ENCODE data around the gene REPIN1. TPM values are rescaled to one million over a fixed set of nuclear protein-coding genes. Genes with fewer than 3 reads are reported as not detected.

Gene REPIN1
- polyA plus RNA-seq, 1 donor: 135 TPM

DNA sequence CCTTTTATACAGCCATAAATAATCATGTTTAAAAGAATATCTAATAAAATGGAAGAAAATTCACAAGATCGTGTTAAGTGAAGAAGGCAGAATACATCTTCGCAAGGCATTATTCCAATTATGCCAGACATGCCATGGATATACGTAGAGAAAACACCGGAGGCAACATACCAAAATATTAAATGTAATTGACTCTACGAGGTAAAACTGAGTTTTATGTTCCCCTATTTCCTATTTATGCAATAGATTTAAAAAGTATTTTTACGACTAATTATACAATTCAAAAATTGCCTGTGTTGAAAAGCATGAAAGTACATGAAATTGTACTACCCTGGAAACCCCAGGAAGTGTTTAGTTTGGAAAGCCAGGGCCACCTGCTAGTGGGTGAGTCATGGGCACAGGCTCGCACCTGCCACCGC lies 936 bp upstream of the REPIN1 start:
- Histone ChIP-seq H3K4me1 (ENCODE audit: control insufficient read depth, insufficient read depth, low read length) (peaks cover 36% of the 10 kb centered on the region), H3K4me3 (ENCODE audit: low read length) (peak overlapping the region; percentile 61)
- WGBS (ENCODE audit: insufficient coverage, low lambda C conversion rate): 100% methylated on average over 1 of the region's 8 CpGs

DNA sequence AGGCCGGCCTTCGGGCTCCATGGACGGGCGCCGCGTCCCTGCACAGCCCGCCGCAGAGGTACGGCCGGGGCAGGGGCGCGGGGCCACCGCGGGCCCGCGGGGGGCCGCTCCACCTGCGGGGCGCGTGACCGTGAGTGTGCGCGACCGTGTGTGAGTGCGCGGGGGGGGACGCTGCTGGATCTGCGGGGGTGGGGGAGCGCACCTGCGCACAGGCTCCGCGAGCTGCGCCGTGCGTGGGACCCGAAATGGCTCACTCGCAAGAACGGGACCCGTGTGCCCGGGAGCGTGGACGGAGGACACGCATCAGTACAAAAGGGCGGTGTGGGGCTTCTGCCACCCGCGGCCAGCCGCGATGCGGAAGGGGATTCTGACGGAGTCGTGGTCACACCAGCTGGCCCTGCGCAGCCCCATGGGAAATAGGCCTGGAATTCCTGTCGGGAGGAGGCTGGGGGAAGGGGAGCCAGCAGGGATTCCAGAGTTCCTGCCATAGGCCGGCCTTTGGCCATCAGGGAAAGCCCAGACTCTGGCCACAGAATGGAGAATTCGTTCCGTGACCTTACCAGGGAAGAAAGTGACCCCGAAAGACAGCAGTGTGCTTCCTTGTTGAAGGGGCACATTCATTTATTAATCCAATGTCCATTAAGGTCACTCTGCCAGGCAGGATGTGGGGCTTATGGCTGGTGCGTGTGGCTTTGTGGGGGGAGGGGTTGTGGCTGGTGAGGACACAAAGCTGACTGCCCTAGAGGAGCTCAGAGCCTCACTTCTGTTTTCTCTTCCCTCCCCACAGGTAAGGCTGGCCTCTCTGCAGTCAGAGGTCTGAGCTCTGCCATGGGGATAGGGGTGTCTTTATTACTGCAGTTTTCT lies 494 bp downstream of the REPIN1 start:
- no CpG with 5 or more reads among the region's 58 CpGs for WGBS (ENCODE audit: insufficient coverage, low lambda C conversion rate)
- Histone ChIP-seq H3K36me3 (ENCODE audit: control insufficient read depth, insufficient read depth, low read length) (peaks cover 39% of the 10 kb centered on the region), H3K4me1 (ENCODE audit: control insufficient read depth, insufficient read depth, low read length) (peaks cover 49% of the 10 kb centered on the region), H3K9me3 (ENCODE audit: control insufficient read depth, low read depth, low read length) (peaks cover 2% of the 10 kb centered on the region), H3K4me3 (ENCODE audit: low read length) (peak overlapping the region; percentile 82), H3K27me3 (ENCODE audit: control insufficient read depth, insufficient read depth, low read length) (no peaks in the 10 kb centered on the region), H3K27ac (ENCODE audit: low read length) (peak overlapping the region; percentile 94)
- DNase-seq: peak; percentile 59 to 85

More for the DNA sequence above, 936 bp upstream of the REPIN1 start:
- no peaks in the 10 kb centered on the region for H3K27me3 ChIP-seq (ENCODE audit: control insufficient read depth, insufficient read depth, low read length)
- DNase-seq: peak in 1 of 2 donors; percentile 71
- peaks cover 24% of the 10 kb centered on the region for H3K36me3 ChIP-seq (ENCODE audit: control insufficient read depth, insufficient read depth, low read length)
- peak overlapping the region; percentile 88 for H3K27ac ChIP-seq (ENCODE audit: low read length)
- peaks cover 2% of the 10 kb centered on the region for H3K9me3 ChIP-seq (ENCODE audit: control insufficient read depth, low read depth, low read length)

DNA sequence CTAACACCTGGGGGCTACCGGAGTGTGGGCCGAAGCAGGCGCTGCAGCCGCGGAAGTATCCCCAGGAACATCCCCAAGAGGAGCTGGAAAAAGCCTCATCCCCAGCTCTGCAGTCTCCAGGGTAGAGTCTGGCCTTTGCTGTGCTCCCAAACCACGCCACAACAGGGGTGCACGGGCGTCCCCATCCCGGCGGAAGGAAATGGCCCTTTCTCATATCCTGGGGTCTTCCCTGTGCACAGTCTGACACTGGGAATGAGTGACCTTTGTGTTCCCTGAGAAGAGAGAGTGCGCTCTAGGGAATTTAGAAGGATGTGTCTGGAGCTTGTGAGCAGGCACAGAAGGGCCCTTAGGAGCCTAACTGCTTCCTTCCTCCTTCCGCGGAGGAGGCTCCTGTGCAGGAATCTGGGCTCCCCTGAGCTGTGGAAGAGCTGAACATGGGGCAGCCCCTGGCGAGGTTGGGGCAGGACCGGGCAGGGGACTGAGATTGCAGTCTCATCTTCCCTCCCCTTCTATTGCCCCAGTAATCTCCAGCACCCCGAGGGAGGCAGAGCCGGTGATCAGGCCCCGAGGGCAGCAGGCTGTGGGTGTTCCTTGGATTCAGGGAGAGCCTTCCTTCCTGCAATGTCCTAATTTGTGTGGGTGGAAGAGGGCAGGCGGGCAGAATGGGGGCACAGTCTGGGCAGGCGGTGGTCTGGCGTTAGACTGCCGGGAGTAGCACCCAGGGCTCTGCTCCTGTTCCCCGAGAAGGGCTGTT lies 1.3 kb downstream of the REPIN1 start:
- H3K4me1 ChIP-seq (ENCODE audit: control insufficient read depth, insufficient read depth, low read length): peaks cover 55% of the 10 kb centered on the region
- DNase-seq: peak in 1 of 2 donors; percentile 33
- peak overlapping the region; percentile 94 for H3K27ac ChIP-seq (ENCODE audit: low read length)
- H3K27me3 ChIP-seq (ENCODE audit: control insufficient read depth, insufficient read depth, low read length): no peaks in the 10 kb centered on the region
- no CpG with 5 or more reads among the region's 23 CpGs for WGBS (ENCODE audit: insufficient coverage, low lambda C conversion rate)
- peak overlapping the region; percentile 82 for H3K4me3 ChIP-seq (ENCODE audit: low read length)
- H3K36me3 ChIP-seq (ENCODE audit: control insufficient read depth, insufficient read depth, low read length): peaks cover 45% of the 10 kb centered on the region
- H3K9me3 ChIP-seq (ENCODE audit: control insufficient read depth, low read depth, low read length): peaks cover 2% of the 10 kb centered on the region

DNA sequence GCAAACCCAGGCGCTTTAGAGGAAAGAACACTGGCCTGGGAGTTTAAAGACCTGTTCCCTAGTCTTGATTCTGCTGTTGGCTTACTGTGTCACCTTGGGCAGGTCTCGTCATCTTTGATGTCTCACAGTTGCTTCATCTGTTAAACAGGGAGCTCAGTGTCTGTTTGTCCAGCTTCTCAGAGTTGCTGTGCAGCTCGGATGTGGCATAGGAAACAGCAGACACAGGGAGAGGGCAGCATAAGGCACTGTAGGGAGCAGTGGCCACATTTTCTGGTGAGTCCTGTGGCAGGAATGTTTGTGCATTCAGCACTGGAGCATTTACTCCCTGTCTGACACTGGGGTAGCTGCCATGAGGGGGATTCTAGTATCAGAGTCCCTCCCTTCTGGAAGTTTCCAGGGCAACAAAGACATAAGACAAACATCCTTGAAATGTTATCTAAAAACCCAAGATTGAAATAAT lies 2.0 kb downstream of the REPIN1 start:
- no peak for DNase-seq
- peaks cover 47% of the 10 kb centered on the region for H3K36me3 ChIP-seq (ENCODE audit: control insufficient read depth, insufficient read depth, low read length)
- WGBS (ENCODE audit: insufficient coverage, low lambda C conversion rate): no CpG with 5 or more reads among the region's 3 CpGs
- peaks cover 57% of the 10 kb centered on the region for H3K4me1 ChIP-seq (ENCODE audit: control insufficient read depth, insufficient read depth, low read length)
- peak overlapping the region; percentile 82 for H3K4me3 ChIP-seq (ENCODE audit: low read length)
- no peaks in the 10 kb centered on the region for H3K27me3 ChIP-seq (ENCODE audit: control insufficient read depth, insufficient read depth, low read length)
- peak overlapping the region; percentile 94 for H3K27ac ChIP-seq (ENCODE audit: low read length)
- H3K9me3 ChIP-seq (ENCODE audit: control insufficient read depth, low read depth, low read length): peaks cover 2% of the 10 kb centered on the region

DNA sequence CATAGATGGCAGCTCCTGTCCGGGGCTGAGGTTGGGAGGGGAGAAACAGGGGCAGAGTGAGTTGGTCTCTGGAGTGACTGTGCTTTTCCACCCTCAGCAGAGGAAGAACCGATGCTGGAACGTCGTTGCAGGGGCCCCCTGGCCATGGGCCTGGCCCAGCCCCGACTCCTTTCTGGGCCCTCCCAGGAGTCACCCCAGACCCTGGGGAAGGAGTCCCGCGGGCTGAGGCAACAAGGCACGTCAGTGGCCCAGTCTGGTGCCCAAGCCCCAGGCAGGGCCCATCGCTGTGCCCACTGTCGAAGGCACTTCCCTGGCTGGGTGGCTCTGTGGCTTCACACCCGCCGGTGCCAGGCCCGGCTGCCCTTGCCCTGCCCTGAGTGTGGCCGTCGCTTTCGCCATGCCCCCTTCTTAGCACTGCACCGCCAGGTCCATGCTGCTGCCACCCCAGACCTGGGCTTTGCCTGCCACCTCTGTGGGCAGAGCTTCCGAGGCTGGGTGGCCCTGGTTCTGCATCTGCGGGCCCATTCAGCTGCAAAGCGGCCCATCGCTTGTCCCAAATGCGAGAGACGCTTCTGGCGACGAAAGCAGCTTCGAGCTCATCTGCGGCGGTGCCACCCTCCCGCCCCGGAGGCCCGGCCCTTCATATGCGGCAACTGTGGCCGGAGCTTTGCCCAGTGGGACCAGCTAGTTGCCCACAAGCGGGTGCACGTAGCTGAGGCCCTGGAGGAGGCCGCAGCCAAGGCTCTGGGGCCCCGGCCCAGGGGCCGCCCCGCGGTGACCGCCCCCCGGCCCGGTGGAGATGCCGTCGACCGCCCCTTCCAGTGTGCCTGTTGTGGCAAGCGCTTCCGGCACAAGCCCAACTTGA lies 2.7 kb downstream of the REPIN1 start:
- Histone ChIP-seq H3K4me3 (ENCODE audit: low read length) (no peak overlapping the region), H3K36me3 (ENCODE audit: control insufficient read depth, insufficient read depth, low read length) (peaks cover 47% of the 10 kb centered on the region), H3K4me1 (ENCODE audit: control insufficient read depth, insufficient read depth, low read length) (peaks cover 62% of the 10 kb centered on the region), H3K9me3 (ENCODE audit: control insufficient read depth, low read depth, low read length) (peaks cover 2% of the 10 kb centered on the region), H3K27ac (ENCODE audit: low read length) (peak overlapping the region; percentile 94), H3K27me3 (ENCODE audit: control insufficient read depth, insufficient read depth, low read length) (no peaks in the 10 kb centered on the region)
- no CpG with 5 or more reads among the region's 48 CpGs for WGBS (ENCODE audit: insufficient coverage, low lambda C conversion rate)
- no peak for DNase-seq

DNA sequence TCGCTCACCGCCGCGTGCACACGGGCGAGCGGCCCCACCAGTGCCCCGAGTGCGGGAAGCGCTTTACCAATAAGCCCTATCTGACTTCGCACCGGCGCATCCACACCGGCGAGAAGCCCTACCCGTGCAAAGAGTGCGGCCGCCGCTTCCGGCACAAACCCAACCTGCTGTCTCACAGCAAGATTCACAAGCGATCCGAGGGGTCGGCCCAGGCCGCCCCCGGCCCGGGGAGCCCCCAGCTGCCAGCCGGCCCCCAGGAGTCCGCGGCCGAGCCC lies 3.3 kb downstream of the REPIN1 start:
- Histone ChIP-seq H3K27ac (ENCODE audit: low read length) (no peak overlapping the region), H3K27me3 (ENCODE audit: control insufficient read depth, insufficient read depth, low read length) (no peaks in the 10 kb centered on the region), H3K36me3 (ENCODE audit: control insufficient read depth, insufficient read depth, low read length) (peaks cover 47% of the 10 kb centered on the region), H3K9me3 (ENCODE audit: control insufficient read depth, low read depth, low read length) (peaks cover 2% of the 10 kb centered on the region), H3K4me1 (ENCODE audit: control insufficient read depth, insufficient read depth, low read length) (peaks cover 66% of the 10 kb centered on the region), H3K4me3 (ENCODE audit: low read length) (no peak overlapping the region)
- no peak for DNase-seq
- WGBS (ENCODE audit: insufficient coverage, low lambda C conversion rate): no CpG with 5 or more reads among the region's 30 CpGs

DNA sequence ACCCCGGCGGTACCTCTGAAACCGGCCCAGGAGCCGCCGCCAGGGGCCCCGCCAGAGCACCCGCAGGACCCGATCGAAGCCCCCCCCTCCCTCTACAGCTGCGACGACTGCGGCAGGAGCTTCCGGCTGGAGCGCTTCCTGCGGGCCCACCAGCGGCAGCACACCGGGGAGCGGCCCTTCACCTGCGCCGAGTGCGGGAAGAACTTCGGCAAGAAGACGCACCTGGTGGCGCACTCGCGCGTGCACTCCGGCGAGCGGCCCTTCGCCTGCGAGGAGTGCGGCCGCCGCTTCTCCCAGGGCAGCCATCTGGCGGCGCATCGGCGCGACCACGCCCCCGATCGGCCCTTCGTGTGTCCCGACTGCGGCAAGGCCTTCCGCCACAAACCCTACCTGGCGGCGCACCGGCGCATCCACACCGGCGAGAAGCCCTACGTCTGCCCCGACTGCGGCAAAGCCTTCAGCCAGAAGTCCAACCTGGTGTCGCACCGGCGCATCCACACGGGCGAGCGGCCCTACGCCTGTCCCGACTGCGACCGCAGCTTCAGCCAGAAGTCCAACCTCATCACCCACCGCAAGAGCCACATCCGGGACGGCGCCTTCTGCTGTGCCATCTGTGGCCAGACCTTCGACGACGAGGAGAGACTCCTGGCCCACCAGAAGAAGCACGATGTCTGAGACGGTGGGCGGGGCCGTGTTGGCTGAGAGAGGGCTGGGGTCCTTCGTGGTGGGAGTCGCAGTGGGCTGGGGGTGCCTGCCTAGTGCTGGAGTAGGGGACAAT lies 3.8 kb downstream of the REPIN1 start:
- peaks cover 47% of the 10 kb centered on the region for H3K36me3 ChIP-seq (ENCODE audit: control insufficient read depth, insufficient read depth, low read length)
- DNase-seq: no peak
- no peak overlapping the region for H3K27ac ChIP-seq (ENCODE audit: low read length)
- WGBS (ENCODE audit: insufficient coverage, low lambda C conversion rate): no CpG with 5 or more reads among the region's 79 CpGs
- H3K4me3 ChIP-seq (ENCODE audit: low read length): no peak overlapping the region
- peaks cover 2% of the 10 kb centered on the region for H3K9me3 ChIP-seq (ENCODE audit: control insufficient read depth, low read depth, low read length)
- H3K27me3 ChIP-seq (ENCODE audit: control insufficient read depth, insufficient read depth, low read length): no peaks in the 10 kb centered on the region
- H3K4me1 ChIP-seq (ENCODE audit: control insufficient read depth, insufficient read depth, low read length): peaks cover 67% of the 10 kb centered on the region

DNA sequence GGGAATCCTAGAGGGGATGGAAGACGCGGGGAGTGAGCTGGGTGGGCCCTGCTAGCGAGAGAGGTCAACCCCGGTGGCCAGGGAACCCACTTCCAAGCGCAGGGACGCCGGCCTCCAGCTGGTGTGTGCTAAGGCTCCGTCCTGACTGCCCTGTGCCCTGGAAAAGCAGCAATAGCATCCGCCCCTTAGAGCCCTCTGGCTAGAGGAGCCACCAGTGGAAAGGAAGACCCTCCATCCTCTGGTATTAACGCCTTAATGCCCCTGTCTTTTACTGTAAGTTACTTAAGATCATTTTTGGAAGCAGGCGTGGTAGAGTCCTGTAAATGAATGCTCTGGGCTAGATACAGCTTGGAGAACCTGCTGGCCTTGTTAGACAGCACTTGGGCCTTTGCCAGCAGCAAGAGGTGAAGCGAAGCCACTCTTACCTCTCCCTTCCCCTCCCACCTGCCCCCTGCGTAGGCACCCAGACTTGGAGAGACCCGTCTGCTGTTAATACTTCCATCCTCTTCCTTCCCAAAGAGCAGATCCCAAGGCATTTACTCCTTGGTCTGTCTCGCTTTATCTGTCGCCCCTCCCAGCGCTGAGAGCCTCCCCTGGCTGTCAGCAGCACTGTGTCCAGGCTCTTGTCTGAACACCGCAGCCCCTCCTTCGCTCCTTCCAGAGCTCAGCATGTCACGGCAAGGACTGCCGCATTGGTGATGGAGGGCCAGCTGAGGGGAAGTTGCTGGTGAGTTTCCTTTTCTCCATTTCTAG lies 4.6 kb downstream of the REPIN1 start:
- DNase-seq: peak in 1 of 2 donors; percentile 42
- Histone ChIP-seq H3K9me3 (ENCODE audit: control insufficient read depth, low read depth, low read length) (peaks cover 2% of the 10 kb centered on the region), H3K27me3 (ENCODE audit: control insufficient read depth, insufficient read depth, low read length) (no peaks in the 10 kb centered on the region), H3K4me1 (ENCODE audit: control insufficient read depth, insufficient read depth, low read length) (peaks cover 67% of the 10 kb centered on the region), H3K36me3 (ENCODE audit: control insufficient read depth, insufficient read depth, low read length) (peaks cover 47% of the 10 kb centered on the region), H3K4me3 (ENCODE audit: low read length) (no peak overlapping the region), H3K27ac (ENCODE audit: low read length) (peak overlapping the region; percentile 15)
- no CpG with 5 or more reads among the region's 21 CpGs for WGBS (ENCODE audit: insufficient coverage, low lambda C conversion rate)

DNA sequence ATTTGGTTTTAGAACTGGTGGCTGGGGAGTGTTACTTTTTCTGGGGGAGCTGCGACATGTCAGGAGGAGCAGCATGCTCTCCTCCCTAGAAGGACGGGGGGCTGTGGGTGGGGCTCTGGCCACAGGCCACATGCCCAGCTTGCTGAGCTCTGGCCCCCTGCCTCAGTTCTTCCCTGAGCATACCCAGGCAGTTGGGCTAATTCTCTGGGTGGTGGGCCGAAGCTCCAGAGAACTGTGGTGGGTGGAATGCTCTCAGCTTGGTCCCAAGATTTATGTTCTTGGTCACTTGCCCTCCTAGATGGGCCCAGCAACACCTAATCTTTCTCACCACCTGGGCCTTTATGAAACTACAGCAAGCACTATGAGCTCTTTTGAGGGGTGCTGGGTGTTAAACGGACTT lies 5.4 kb downstream of the REPIN1 start:
- no peaks in the 10 kb centered on the region for H3K27me3 ChIP-seq (ENCODE audit: control insufficient read depth, insufficient read depth, low read length)
- H3K27ac ChIP-seq (ENCODE audit: low read length): no peak overlapping the region
- WGBS (ENCODE audit: insufficient coverage, low lambda C conversion rate): no CpG with 5 or more reads among the region's 4 CpGs
- peaks cover 70% of the 10 kb centered on the region for H3K4me1 ChIP-seq (ENCODE audit: control insufficient read depth, insufficient read depth, low read length)
- peaks cover 4% of the 10 kb centered on the region for H3K9me3 ChIP-seq (ENCODE audit: control insufficient read depth, low read depth, low read length)
- no peak for DNase-seq
- H3K4me3 ChIP-seq (ENCODE audit: low read length): no peak overlapping the region
- H3K36me3 ChIP-seq (ENCODE audit: control insufficient read depth, insufficient read depth, low read length): peaks cover 47% of the 10 kb centered on the region

Measured in large intestine (tissue), 3 donors.